Suprapubic skin (tissue), 4 donors: ENCODE data around the gene SLC2A13.

Source experiments
- CTCF ChIP-seq, 2 donors: fragments of 200-600 bp in 1 of 2; fragments of 450-650 bp in 1 of 2; sonication (generic) in 1 of 2; IDR thresholded peaks; one replicate each; pipeline ENCODE4 v1.5.1; 2016 to 2019; ENCODE audit warnings: antibody characterized with exemption in 2 of 2, mild to moderate bottlenecking in 1 of 2, moderate library complexity in 1 of 2
- EP300 ChIP-seq: sonication (generic); formaldehyde crosslinking; IDR thresholded peaks from one replicate; pipeline ENCODE4 v1.6.1; 2017; ENCODE audit warnings: antibody characterized with exemption
- POLR2A ChIP-seq, 2 donors: fragments of 450-650 bp; IDR thresholded peaks; one replicate each; pipeline ENCODE4 v1.6.1; 2017; ENCODE audit warnings: antibody characterized with exemption in 2 of 2, mild to moderate bottlenecking in 2 of 2, moderate library complexity in 2 of 2
- POLR2AphosphoS5 ChIP-seq, 3 donors: sonication (generic); formaldehyde crosslinking; IDR thresholded peaks; one replicate each; pipeline ENCODE4 v1.6.1; 2017; ENCODE audit warnings: antibody characterized with exemption in 3 of 3

DNA sequence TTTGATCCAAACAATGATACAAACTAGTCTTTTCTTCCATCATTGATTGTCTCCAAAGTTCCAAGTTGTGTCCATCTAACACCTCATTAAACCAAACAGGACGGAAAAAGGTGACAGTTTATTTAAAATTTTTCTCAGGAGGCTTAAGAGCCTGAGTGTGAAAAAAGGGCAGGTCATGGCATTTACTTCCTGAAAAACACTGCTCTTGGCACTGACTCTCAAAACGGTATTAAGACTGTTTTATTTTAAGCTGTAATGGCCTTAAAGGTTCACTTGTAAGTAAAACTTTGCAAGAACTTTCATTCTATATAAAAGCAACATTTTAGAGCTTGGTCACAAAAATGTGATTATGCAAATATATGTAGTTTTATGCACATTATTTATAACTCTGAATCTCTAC is 222.5 kb downstream of the SLC2A13 start:
- TF ChIP-seq CTCF (IDR thresholded peaks at IDR 0.05): no peak
- no peak for TF ChIP-seq POLR2A (IDR thresholded peaks at IDR 0.05)
- no peak for TF ChIP-seq POLR2AphosphoS5 (IDR thresholded peaks at IDR 0.05)
- TF ChIP-seq EP300: no peak
